HG02981 (cell line): ENCODE measurements around the gene PDE4B.
"Not testable (repeated sequence)": the region's sequence is repeated elsewhere in the genome, so short reads cannot be mapped to it uniquely, and the experiment has no call there.

Source experiments
- ATAC-seq: cut with Tn5 transposase; IDR thresholded peaks from one replicate; pipeline ENCODE4 v1.9.1; 2021; ENCODE audit warnings: mild to moderate bottlenecking, moderate library complexity; ENCODE audit not compliant: unreplicated experiment

Gene PDE4B

DNA sequence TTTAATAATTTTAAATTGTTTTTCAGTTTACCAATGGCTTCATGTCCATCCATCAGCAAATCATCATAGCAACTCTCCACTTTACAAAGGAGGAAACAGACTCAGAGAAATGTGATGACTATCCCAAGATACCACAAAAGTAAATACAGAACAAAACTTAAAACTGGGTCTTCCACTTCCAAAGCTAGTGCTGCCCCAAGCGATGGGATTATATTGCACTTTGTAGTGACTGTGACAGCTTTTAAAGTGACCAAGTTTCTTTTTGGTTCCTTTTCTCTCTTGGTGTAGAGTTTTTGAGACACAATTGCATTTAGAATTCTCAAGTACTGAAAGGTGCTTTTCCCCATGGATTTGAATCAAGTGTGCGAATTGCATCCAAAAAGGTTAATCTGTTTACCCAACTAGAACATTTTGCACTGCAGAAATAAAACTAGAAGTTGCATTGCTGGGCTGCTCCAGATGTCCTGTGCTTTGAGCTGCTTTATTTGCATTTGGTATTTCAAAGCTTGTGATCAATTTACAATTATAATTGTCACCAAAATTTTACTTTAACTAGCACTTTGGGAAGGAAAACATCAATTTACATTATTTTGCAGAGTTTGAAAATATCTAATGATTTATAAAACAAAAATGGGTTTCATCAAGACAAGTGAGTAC, 320.2 kb downstream of the PDE4B start:
- no peak for ATAC-seq

DNA sequence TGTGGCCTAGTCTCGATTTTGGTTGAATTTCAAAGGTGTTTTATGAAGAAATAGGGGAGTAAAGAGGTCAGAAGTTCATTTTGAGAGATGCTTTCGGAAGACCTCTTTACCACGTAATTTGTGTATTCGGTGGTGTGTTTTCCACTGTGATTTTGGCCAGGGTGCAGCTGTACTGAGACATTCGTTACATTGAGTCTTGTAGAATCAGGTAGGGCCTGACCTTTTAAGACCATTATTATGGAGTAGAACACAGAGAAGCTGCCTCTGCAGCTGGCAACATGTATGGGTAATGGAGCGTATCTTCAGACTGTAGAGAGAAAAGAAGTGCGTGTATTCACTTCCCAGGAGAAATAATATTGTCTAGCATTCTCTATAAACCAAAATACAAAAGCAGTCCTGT, 326.5 kb downstream of the PDE4B start:
- ATAC-seq, result no peak

DNA sequence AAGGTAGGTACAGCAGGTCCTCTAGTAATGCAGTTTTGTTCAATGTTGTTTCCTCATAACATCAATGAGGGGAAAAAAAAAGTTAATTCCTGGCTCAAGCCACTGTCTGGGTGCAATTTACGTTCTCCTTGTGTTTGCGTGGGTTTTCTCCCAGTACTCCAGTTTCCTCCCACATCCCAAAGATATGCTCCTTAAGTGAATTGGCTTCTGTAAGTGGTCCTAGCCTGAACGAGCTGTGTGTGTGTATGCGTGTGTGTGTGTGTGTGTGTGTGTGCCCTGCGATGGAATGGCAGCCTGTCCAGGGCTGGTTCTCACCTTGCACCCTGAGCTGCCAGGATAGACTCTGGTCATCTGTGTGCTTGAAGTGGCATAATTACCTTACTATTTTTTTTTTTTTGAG, 332.0 kb downstream of the PDE4B start:
- ATAC-seq, result no peak

DNA sequence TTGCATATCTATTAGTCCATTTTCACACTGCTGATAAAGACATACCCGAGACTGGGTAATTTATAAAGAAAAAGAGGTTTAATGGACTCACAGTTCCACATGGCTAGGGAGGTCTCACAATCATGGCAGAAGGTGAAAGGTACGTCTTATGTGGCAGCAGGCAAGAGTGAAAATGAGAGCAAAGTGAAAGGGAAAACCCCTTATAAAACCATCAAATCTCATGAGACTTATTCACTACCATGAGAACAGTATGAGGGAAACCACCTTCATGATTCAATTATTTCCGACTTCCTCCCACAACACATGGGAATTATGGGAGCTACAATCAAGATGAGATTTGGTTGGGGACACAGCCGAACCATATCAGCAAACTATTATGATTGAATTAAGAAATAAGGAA, 335.9 kb downstream of the PDE4B start:
- not testable (repeated sequence) for ATAC-seq

DNA sequence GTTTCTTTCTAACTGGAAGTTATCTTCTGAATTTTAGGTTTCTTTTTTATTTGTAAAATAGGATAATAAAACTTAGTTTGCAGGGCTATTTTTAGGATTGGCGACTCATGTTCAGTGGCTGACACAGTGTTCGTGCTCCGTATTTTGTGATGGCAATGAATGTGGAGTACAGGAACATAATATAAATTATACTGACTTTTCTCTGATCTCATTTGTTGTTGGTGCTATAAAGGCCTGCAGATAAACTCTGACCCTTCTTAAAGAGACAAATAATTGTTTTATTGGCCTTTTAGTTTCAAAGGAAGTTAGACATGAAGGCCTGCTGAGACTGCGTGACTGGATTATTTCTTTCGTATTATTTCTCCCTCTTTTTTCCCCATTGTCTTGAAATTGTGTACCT, 339.6 kb downstream of the PDE4B start:
- ATAC-seq, result no peak

DNA sequence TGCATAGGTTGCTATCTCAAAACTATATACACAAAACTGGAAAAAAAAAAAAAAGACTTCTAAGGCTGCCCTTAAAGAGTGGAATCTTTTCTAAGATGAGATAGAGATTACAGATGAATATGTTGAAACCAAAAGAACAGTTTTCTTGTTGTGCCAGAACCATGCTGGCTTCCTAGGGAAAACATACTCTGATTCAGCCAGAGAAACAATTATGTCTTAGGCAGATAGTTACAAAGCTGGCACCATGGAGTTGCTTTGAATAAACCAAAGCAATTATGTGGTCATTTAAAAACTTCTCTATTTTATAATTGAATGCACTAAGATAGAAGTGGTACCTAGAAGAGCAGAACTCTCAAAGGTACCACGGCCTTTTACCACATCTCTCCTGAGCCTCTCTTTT, 341.3 kb downstream of the PDE4B start:
- no peak for ATAC-seq

DNA sequence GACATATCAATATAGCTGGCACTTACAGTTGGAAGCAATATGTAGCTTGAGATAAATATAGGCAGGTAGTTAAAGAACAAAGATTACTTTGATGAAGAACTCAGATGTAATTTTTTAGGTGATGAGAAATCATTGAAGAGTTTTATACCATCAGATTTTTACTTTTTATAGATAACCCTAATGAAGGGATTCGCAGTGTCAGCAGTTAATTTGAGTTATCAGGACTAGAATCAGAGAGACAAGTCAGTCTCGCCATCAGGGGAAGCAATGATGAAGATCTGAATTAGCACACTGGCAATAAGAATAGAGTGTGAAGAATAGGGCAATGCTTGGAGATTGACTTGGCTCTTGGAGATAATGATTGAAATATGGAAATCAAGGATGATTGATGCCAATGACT, 342.5 kb downstream of the PDE4B start:
- no peak for ATAC-seq

DNA sequence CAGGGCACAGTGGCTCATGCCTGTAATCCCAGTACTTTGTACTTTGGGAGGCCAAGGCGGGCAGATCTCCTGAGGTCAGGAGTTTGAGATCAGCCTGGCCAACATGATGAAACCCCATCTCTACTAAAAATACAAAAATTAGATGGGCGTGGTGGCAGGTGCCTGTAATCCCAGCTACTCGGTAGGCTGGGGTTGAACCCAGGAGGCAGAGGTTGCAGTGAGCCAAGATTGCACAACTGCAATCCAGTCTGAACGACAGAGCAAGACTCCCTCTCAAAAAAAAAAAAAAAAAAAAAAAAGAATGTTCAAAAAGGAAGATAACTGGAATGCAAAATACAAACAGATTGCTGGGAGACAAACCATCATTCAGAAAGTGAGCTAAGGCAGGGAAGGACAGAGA, 343.7 kb downstream of the PDE4B start:
- ATAC-seq, result not testable (repeated sequence)

DNA sequence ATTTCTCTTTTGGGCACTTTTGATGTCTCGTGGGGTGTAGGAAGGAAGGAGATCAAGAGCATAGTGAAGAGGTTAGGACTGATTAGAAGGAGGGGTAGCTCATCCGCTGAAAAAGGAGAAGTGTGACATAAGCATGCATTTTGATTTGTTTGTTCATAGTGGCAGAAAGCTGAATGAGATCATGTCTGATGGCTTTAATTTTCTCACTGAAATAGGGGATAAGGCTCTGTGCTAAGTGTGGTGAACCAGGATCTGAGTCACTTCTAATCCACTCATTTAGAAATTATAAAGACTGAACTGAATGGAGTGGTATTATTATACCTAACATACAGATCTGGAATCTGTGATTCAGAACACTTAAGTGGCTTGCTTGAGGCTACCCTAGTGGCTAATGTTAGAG, 344.5 kb downstream of the PDE4B start:
- ATAC-seq, result no peak

DNA sequence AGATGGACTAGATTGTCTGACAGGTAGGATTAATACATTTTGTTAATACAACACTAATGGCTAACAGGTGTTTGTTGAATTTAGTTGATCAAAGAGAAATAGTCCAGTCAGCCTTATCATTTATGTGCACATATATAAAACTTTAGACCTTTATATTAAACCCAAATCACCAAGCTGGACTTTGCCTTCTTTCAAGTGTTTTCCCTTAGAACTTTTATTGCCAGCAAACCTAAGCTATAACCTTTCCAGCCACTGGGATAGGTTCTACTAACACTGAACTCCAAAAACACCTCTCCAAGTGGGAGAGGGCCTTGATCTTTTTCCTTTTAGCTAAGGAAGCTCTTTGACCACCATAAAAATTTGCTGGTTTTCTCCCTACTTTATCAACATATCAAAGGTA, 345.9 kb downstream of the PDE4B start:
- no peak for ATAC-seq

DNA sequence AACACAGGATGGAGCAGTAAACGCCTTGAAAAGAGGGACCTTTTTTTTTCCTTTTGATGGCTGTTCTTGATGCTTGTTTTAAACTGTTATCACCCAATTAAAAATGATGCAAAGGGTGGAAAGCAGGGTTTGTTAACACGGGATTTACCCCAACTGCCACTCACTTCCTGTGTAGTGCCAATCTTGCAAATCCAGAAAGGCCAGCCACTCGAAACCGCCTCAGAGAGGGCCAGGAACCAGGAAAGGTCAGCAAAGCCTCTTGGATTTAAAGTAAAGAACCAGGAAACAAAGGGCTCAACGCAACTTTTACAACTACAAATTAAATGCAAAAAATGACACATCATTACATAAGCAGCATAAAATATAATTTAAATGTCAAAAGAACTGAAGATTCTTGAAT, 347.4 kb downstream of the PDE4B start:
- no peak for ATAC-seq

DNA sequence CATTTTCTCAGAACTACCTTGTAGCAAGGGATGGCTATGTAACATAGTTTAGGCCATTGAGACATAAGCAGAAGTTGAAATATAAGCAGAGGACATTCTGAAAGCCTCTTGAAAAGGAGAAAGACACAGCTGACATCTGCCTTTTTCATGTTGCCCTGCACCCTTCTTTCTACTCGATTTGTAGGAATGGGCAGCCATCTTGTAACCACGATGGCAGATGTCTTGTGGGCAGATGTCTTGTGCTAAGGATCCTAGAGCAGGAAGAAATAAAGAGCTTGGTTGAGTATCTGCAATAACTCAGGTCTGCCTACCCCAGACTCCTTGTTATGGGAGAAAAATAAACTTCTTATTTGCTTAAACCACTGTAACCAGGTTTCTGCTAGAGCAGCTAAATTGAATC, 351.0 kb downstream of the PDE4B start:
- ATAC-seq, result no peak

DNA sequence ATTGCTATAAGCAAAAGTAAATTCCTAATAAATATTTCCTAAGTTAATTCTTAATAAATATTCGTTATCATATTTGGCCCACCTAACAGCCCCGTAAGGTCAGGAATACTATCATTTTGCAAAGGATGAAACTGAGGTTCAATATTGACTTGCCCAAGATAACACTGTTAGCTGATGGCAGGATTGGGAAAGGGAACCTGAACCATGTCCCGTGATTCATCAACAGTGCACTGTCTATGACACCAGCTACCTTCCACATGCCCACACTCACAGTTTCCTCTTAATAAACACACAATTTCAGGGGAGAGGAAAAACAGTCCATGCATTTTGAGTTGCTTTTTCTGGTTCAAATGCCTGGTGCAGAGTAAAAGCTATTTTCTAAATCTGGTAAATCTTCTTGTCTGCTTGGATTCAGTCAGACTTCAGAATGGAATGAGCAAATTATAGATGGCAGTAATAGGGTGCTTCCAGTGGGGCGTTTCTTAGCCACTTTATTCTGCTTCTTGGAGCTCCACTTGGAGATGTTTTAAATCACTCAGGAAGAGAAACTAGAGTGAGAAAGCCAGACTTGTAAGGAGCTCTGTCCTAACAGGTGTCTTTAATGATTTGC, 354.6 kb downstream of the PDE4B start:
- no peak for ATAC-seq

DNA sequence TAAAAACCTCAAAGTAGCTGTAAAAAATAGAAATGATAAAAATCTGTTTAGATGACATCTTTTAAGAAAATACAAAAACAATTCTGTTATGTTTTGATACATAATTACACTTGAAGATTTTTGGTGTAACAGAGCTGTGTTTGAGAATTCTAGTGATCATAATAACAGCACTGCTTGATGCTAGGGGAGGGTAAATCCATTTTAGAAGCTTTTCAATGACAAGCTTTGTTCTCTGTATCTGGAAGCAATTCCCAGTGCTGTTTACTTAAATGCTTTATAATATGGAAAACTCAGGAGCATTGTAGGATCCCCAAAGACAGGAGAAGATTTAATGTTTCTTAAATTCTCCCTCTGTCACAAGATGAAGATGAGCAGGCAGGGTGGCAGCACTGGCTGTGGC, 359.3 kb downstream of the PDE4B start:
- no peak for ATAC-seq

DNA sequence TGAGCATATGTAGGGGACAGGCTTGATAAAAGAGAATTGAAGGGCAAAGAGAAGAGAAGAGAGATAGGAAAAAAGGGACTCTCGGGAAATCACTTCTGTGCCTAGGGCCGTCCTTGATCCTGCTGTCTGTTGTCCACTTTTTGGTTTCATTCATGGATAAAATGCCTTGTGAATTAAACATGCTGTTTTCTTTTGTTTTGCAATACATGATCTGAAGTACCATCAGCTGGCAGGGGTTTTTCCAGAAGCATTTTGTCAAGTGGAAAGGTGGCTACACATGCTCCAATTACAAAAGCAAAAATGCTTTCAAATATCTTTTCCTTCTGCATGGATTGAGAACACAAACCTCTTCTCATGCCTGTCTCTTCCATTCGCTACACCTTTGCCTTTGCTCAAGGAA, 361.7 kb downstream of the PDE4B start:
- no peak for ATAC-seq

DNA sequence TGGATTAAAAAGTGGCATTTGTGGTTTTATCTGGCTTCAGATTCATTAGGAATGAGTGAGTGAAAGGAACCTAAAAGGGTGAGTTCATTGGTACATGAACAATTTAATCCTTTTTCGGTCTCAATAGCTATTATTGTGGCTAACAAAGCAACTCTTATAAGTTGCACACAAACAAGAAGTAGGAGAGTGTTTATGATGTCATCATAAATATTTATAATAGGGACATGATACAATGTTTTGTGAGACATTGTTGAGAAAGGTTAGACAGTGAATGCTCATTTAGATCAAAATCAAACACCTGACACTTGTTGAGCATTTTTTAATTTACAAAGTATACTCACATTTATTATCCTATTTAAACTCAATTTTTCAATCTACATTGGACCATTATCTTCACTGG, 363.4 kb downstream of the PDE4B start:
- ATAC-seq, result no peak

DNA sequence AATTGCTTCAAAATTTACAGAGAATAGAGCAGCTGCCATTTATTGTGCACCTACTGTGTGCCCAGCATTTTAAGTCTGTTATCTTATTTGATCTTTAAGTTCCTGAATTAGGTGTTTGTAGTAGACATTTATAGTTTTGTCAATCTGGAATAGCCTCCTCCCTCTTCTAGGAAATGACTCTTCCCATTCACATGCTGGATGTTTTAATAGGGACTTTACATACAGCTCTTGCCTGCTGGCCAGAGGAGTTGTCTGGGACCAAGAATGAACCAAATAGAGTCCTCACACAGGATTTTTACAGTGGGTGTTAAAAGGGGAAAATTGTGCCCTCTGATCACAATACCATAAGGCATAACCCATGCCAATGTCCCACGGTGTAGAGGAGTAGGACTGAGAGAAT, 367.1 kb downstream of the PDE4B start:
- no peak for ATAC-seq

DNA sequence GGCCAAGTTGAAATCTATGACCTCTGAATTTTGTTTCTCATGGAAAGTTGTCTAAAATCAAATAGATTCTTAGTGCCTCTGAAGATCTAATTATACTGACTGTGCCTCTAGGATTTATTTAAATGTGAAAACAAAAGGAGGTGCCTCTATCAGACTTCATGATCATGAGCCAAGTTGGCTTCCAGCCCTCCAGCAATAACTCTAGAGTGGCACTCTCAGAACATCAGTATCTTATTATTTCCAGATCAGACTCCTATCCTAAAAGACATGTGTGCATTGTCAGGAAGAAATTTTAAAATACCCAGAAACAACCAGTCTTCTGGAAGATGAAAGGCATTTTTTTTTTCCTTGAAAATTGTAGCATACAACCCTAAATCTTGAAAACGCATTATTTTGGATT, 368.0 kb downstream of the PDE4B start:
- ATAC-seq, result no peak

DNA sequence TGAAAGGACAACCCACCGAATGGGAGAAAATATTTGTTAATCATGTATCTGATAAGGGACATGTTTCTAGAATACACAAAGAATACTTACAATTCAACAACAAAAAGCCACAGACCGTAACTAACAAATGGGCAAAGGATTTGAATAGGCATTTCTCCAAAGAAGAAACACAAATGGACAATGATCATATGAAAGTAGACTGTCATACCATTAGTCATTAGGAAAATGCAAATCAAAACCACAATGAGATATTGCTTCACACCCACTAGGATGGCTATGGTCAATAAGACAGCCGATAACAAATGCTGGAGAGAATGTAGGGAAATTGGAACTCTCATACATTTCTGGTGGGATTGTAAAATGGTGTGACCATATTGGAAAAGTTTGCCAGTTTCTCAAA, 374.1 kb downstream of the PDE4B start:
- no peak for ATAC-seq

DNA sequence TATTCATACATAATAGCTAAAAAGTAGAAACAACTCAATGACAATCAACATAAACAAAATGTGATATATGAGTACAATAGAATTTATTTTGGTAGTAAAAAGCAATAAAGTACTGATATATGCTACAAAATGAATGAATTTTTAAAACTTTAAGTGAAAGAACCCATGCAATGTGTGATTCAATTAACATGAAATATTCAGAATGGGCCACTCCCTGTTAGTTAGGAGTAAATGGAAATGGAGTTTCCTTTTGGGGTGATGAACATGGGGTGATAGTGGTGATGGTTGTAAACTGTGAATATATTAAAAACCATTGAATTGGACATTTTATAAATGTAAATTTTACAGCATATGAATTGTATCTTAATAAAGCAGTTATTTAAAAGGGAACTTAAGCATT, 374.6 kb downstream of the PDE4B start:
- ATAC-seq, result no peak

DNA sequence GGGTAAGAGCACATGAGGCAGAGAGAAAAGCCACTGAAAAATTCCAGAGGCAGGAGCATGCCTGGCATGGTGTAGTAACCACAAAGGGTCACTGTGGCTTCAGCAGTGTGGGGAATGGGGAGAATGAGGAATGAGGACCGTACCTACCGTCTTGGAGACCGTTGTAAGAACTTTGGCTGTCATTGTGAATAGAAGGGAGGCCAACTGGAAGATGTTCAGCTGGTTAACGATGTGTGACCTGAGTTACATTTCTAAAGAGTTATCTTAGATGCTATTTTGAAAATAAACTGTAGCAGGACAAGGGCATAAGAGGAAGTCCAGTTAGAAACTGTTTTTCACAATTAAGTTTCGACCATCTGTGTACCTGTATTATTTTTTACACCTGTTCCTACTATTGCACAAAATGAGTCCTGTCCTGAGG, 375.8 kb downstream of the PDE4B start:
- ATAC-seq, result no peak

DNA sequence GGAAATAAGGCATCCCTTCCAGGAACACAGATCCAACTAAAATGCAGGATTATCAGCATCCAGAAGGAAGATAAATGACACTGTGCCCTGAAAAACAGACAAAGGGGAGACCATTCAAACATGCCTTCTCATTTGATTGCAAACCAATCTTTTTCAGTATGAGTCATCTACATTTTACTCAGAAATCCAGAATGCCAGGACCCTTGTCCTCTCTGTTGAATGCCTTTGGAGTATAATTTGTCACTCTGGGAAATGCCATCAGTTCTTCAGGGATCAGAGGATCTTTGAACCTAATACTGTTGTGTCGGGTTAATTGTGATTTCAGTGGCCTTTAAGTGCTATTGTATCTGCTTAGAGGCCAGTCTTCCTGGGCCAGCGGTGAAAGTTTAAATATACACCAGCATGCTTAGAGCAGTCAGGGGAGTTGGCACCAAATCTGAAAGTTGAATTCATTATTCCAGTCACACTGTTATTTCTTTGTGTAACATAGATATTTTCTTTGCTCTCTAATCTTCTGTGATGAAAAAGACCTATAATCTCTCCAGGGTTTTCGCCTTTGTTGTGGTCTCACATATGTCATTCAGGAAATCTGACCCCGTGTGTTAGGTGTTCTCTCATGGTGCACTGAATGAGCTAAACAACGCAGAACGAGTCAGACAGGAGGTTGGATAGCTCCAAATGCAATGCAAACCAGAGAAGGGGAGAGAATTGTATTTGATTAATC, 376.4 kb downstream of the PDE4B start:
- no peak for ATAC-seq
